Heart left ventricle (tissue), 13 donors: ENCODE results near the gene PRC1.

ENCODE experiments used
- POLR2A ChIP-seq, 2 donors: fragments of 450-650 bp; IDR thresholded peaks; one replicate each; pipeline ENCODE4 v1.6.1; 2017; ENCODE audit warnings: antibody characterized with exemption in 2 of 2, mild to moderate bottlenecking in 2 of 2, moderate library complexity in 2 of 2
- TF ChIP-seq, protein P1 (sequence below), 12 donors: fragments of 200-600 bp; sonication (generic) in 4 of 12; IDR thresholded peaks; one replicate each; pipeline versions ENCODE4 v1.5.0 to v1.8.0; 2018 to 2022; ENCODE audit warnings: antibody characterized with exemption in 12 of 12, mild to moderate bottlenecking in 5 of 12
- donor health status: ischemic (EF 13 %, LVEDD 7.1; RV severe dilation, severe dysfunction).
- donor health status: DM: no; HTN: yes; CAD: no.
- donor health status: DM: no; HTN: no; CAD: no.
- donor health status: ischemic (EF 25% LVEDD 6.9; RV normal size, moderate dysfunction).
- donor health status: ischemic (EF 25% LVEDD 5.7; RV mildly dilated, moderate dysfunction).
- donor health status: ischemic (EF 35%, LVEDD 5.7; RV mildly dilated, moderate dysfunction).
- donor health status: nonischemic (EF 11% LVEDD 7.7; RV severe dilation, severe dysfunction).
- donor health status: DM: yes; HTN: yes; CAD: no.
- donor health status: PGD.
- donor health status: ischemic (EF 29% LVEDD 5.4; RV normal size, mild dysfunction).
- donor health status: nonischemic (EF 23%, LVEDD 6.1; RV moderate dilation, normal function).

DNA sequence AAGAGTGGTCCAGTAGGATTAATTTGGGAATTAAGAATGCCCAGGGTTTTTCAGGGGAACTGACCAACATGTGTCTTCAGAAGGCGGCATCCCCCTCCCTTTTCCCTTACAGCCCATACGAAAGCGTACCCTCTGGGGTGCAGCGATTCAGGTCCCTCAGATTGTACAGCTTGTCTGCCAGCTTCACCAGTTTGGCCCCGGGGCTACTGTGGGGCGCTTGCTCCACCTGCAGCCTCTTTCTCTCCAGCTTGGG, 62.8 kb downstream of the PRC1 start:
- TF ChIP-seq, protein P1, sequence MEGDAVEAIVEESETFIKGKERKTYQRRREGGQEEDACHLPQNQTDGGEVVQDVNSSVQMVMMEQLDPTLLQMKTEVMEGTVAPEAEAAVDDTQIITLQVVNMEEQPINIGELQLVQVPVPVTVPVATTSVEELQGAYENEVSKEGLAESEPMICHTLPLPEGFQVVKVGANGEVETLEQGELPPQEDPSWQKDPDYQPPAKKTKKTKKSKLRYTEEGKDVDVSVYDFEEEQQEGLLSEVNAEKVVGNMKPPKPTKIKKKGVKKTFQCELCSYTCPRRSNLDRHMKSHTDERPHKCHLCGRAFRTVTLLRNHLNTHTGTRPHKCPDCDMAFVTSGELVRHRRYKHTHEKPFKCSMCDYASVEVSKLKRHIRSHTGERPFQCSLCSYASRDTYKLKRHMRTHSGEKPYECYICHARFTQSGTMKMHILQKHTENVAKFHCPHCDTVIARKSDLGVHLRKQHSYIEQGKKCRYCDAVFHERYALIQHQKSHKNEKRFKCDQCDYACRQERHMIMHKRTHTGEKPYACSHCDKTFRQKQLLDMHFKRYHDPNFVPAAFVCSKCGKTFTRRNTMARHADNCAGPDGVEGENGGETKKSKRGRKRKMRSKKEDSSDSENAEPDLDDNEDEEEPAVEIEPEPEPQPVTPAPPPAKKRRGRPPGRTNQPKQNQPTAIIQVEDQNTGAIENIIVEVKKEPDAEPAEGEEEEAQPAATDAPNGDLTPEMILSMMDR (IDR thresholded peaks at IDR 0.05) = peak in 2 of 12 donors; percentile 24 to 35
- TF ChIP-seq POLR2A (IDR thresholded peaks at IDR 0.05) = no peak
